H1 (cell line): ENCODE results near the gene ACKR1. TPM values are rescaled to one million over a fixed set of nuclear protein-coding genes. Genes with fewer than 3 reads are reported as not detected.
A peak's percentile ranks its signal among the peaks of the same experiment; 100 is the strongest.

Experiments used
- CTCF ChIA-PET: fragments of 300-600 bp; sonication (Branson Sonifier 250); formaldehyde crosslinking; loops from one replicate; lab custom pipeline; 2021; ENCODE audit not compliant: partially characterized antibody; lab: Charles Lee
- POLR2A ChIA-PET: fragments of 300-600 bp; sonication (Branson Sonifier 250); formaldehyde crosslinking; loops from one replicate; lab custom pipeline; 2021; ENCODE audit warnings: inconsistent platforms; ENCODE audit not compliant: partially characterized antibody; lab: Charles Lee
- DNase-seq, 2 experiments: peaks; one replicate each; pipeline versions ENCODE4 v3.0.0 to v3.0.0-alpha.2; 2010 to 2022; ENCODE audit warnings: low spot score in 2 of 2, low read depth in 1 of 2, mixed read lengths in 1 of 2
- FAIRE-seq: peaks from 2 replicates; lab custom pipeline; 2011; peaks lifted over from hg19 to GRCh38; lab: Jason Lieb, UNC
- H2AFZ ChIP-seq: 2 replicates; pipeline ENCODE4 v1.8.1; 2012; ENCODE audit warnings: low read length, inconsistent platforms
- H2AK5ac ChIP-seq: 2 replicates; pipeline ENCODE4 v1.6.1; 2013; ENCODE audit warnings: low read depth, low read length
- H2BK120ac ChIP-seq: replicated peaks from 2 replicates; pipeline ENCODE3; 2013; ENCODE audit warnings: low read depth, low read length, inconsistent platforms
- H2BK12ac ChIP-seq: 2 replicates; pipeline ENCODE4 v1.6.1; 2013; ENCODE audit warnings: low read depth, low read length
- H2BK15ac ChIP-seq: 2 replicates; pipeline ENCODE4 v1.6.1; 2013; ENCODE audit warnings: low read length
- H2BK20ac ChIP-seq: 2 replicates; pipeline ENCODE4 v1.6.1; 2013; ENCODE audit warnings: low read length
- H2BK5ac ChIP-seq: 2 replicates; pipeline ENCODE4 v1.6.1; 2013; ENCODE audit warnings: low read depth, low read length
- H3K14ac ChIP-seq: 2 replicates; pipeline ENCODE4 v1.6.1; 2013; ENCODE audit warnings: inconsistent platforms; ENCODE audit not compliant: insufficient read length
- H3K18ac ChIP-seq: 2 replicates; pipeline ENCODE4 v1.6.1; 2013; ENCODE audit warnings: low read length; ENCODE audit errors: extremely low read depth
- H3K23ac ChIP-seq: 2 replicates; pipeline ENCODE4 v1.6.1; 2013; ENCODE audit warnings: inconsistent platforms; ENCODE audit not compliant: insufficient read length
- H3K23me2 ChIP-seq: 2 replicates; pipeline ENCODE4 v1.6.1; 2013; ENCODE audit warnings: low read depth, low read length
- H3K27ac ChIP-seq: 2 replicates; pipeline ENCODE4 v1.6.1; 2011; ENCODE audit warnings: low read depth, low read length, inconsistent platforms
- H3K27me3 ChIP-seq, 4 experiments: replicated peaks in 1 of 4; 1 replicate in 1 of 4; 2 replicates in 3 of 4; pipeline versions ENCODE4 v1.6.1 to v1.8.1; 2011 to 2013; ENCODE audit warnings: low read length in 3 of 4, mild to moderate bottlenecking in 3 of 4, inconsistent platforms in 2 of 4, mixed read lengths in 2 of 4, moderate library complexity in 1 of 4; ENCODE audit not compliant: control insufficient read depth in 3 of 4, insufficient read depth in 3 of 4; ENCODE audit errors: extremely low read depth in 1 of 4
- H3K36me3 ChIP-seq, 4 experiments: 2 replicates each; pipeline versions ENCODE4 v1.6.1 to v1.8.1; 2011 to 2013; ENCODE audit warnings: mild to moderate bottlenecking in 4 of 4, low read length in 3 of 4, moderate library complexity in 2 of 4, control low read depth in 1 of 4, inconsistent platforms in 1 of 4; ENCODE audit not compliant: insufficient read depth in 4 of 4, control insufficient read depth in 2 of 4
- H3K4ac ChIP-seq: replicated peaks from 2 replicates; pipeline ENCODE3; 2013; ENCODE audit warnings: low read length, low read depth, mixed read lengths, inconsistent platforms; ENCODE audit not compliant: insufficient read length
- H3K4me1 ChIP-seq, 4 experiments: replicated peaks in 1 of 4; 1 replicate in 1 of 4; 2 replicates in 3 of 4; pipeline versions ENCODE4 v1.6.1 to v1.8.1; 2011 to 2013; ENCODE audit warnings: low read length in 3 of 4, inconsistent platforms in 2 of 4, mixed read lengths in 1 of 4; ENCODE audit not compliant: insufficient read depth in 4 of 4, control insufficient read depth in 3 of 4
- H3K4me2 ChIP-seq, 2 experiments: 2 replicates each; pipeline versions ENCODE4 v1.6.1 to v1.8.1; 2011 to 2013; ENCODE audit warnings: low read depth in 2 of 2, low read length in 2 of 2, control low read depth in 1 of 2, inconsistent platforms in 1 of 2, mild to moderate bottlenecking in 1 of 2; ENCODE audit not compliant: insufficient read depth in 1 of 2
- H3K4me3 ChIP-seq, 4 experiments: fragments of 200-600, 300-600 bp in 1 of 4; sonication (generic), shearing (Covaris generic), sonication (Bioruptor Twin) in 1 of 4; 2 replicates each; pipeline versions ENCODE4 v1.5.1 to v1.8.1; 2011 to 2016; ENCODE audit warnings: low read length in 4 of 4, low read depth in 3 of 4, control low read depth in 2 of 4, inconsistent platforms in 2 of 4, mild to moderate bottlenecking in 2 of 4, mixed read lengths in 1 of 4, moderate library complexity in 1 of 4; ENCODE audit not compliant: insufficient read depth in 2 of 4; ENCODE audit errors: extremely low read depth in 1 of 4
- H3K56ac ChIP-seq: replicated peaks from 2 replicates; pipeline ENCODE3; 2013; ENCODE audit warnings: low read depth, mild to moderate bottlenecking, mixed read lengths, low read length, inconsistent platforms; ENCODE audit not compliant: insufficient read length
- H3K79me1 ChIP-seq: 2 replicates; pipeline ENCODE4 v1.6.1; 2013; ENCODE audit warnings: low read depth, low read length, control low read depth
- H3K79me2 ChIP-seq, 2 experiments: 2 replicates each; pipeline versions ENCODE4 v1.6.1 to v1.8.1; 2012 to 2013; ENCODE audit warnings: low read length in 2 of 2, mild to moderate bottlenecking in 2 of 2, inconsistent platforms in 1 of 2; ENCODE audit not compliant: insufficient read depth in 2 of 2, control insufficient read depth in 1 of 2
- H3K9ac ChIP-seq, 4 experiments: replicated peaks in 1 of 4; 1 replicate in 1 of 4; 2 replicates in 3 of 4; pipeline versions ENCODE4 v1.6.1 to v1.8.1; 2011 to 2013; ENCODE audit warnings: low read depth in 3 of 4, low read length in 3 of 4, control low read depth in 2 of 4, mild to moderate bottlenecking in 2 of 4, moderate library complexity in 2 of 4, inconsistent platforms in 1 of 4; ENCODE audit errors: extremely low read depth in 1 of 4
- H3K9me3 ChIP-seq, 2 experiments: 2 replicates each; pipeline versions ENCODE4 v1.6.1 to v1.8.1; 2012 to 2013; ENCODE audit warnings: mild to moderate bottlenecking in 2 of 2, moderate library complexity in 2 of 2, control low read depth in 1 of 2, inconsistent platforms in 1 of 2, low read depth in 1 of 2, low read length in 1 of 2, mixed read lengths in 1 of 2; ENCODE audit not compliant: insufficient read depth in 2 of 2
- H4K20me1 ChIP-seq, 2 experiments: replicated peaks in 1 of 2; 2 replicates each; pipeline versions ENCODE3 to v1.8.1; 2011 to 2013; ENCODE audit warnings: inconsistent platforms in 2 of 2, low read length in 2 of 2, mild to moderate bottlenecking in 1 of 2; ENCODE audit not compliant: insufficient read depth in 2 of 2, control insufficient read depth in 1 of 2
- H4K5ac ChIP-seq: 2 replicates; pipeline ENCODE4 v1.6.1; 2013; ENCODE audit warnings: low read length, low read depth, mixed read lengths, inconsistent platforms; ENCODE audit not compliant: insufficient read length
- H4K8ac ChIP-seq: 2 replicates; pipeline ENCODE4 v1.8.0; 2013; ENCODE audit warnings: mild to moderate bottlenecking, moderate library complexity, low read length, inconsistent platforms; ENCODE audit not compliant: insufficient read depth; ENCODE audit errors: extremely low read depth
- H4K91ac ChIP-seq: replicated peaks from 2 replicates; pipeline ENCODE3; 2013; ENCODE audit warnings: low read length, mixed read lengths, inconsistent platforms; ENCODE audit not compliant: insufficient read length
- KDM4A ChIP-seq: IDR thresholded peaks from one replicate; pipeline ENCODE4 v1.7.1; 2012; ENCODE audit warnings: low read depth, mild to moderate bottlenecking, moderate library complexity, low read length, inconsistent platforms; ENCODE audit not compliant: severe bottlenecking
- WGBS, 2 experiments: shearing (Covaris generic) in 1 of 2; methylation state at CpG; one replicate each; pipeline versions ENCODE4 v1.1.6 to v1.1.7; 2013 to 2015; ENCODE audit warnings: low lambda C conversion rate in 2 of 2, mixed read lengths in 2 of 2, inconsistent platforms in 1 of 2, low coverage in 1 of 2, missing lambda C conversion rate in 1 of 2; ENCODE audit not compliant: insufficient replicate concordance in 2 of 2, insufficient coverage in 1 of 2, insufficient read length in 1 of 2; ENCODE audit errors: extremely low coverage in 1 of 2, missing lambda C conversion rate in 1 of 2; 5-methylcytosine and 5-hydroxymethylcytosine counted together
- polyA plus RNA-seq, 7 experiments: library from polyadenylated mRNA; depleted of rRNA in 3 of 7; stranded (reverse) in 5 of 7; unstranded in 2 of 7; fragments of >200 nt in 5 of 7; fragments of 200-250 nt in 2 of 7; gene quantifications; 1 replicate in 5 of 7; 2 replicates in 1 of 7; 4 replicates in 1 of 7; pipeline versions ENCODE4 v1.2.1 to v1.2.3, GENCODE V29; 2011 to 2013; ENCODE audit warnings: missing spikeins in 2 of 7, mixed read lengths in 2 of 7
- total RNA-seq: library from RNA; stranded (reverse); fragmentation: NEBNext Ultra II Directional; extraction: Animal tissue kit (Norgen Biotek cat#: 25700); gene quantifications from 2 replicates; pipeline ENCODE4 v1.2.1, GENCODE V29; 2021
- TF ChIP-seq, protein P1 (sequence below), 3 experiments: IDR thresholded peaks; 1 replicate in 2 of 3; 2 replicates in 1 of 3; pipeline versions ENCODE4 v1.5.1 to v1.6.1; 2011; ENCODE audit warnings: low read length in 3 of 3, mild to moderate bottlenecking in 3 of 3, inconsistent platforms in 2 of 3, low read depth in 1 of 3, moderate library complexity in 1 of 3; ENCODE audit not compliant: insufficient read depth in 1 of 3; ENCODE audit errors: control extremely low read depth in 1 of 3

ACKR1 gene
- total and polyA plus RNA-seq, 2 of the 8 experiments (the other 6 are each of a cell fraction or from before 2014, with no cell fraction given): 0.61 to 1.00 TPM

DNA sequence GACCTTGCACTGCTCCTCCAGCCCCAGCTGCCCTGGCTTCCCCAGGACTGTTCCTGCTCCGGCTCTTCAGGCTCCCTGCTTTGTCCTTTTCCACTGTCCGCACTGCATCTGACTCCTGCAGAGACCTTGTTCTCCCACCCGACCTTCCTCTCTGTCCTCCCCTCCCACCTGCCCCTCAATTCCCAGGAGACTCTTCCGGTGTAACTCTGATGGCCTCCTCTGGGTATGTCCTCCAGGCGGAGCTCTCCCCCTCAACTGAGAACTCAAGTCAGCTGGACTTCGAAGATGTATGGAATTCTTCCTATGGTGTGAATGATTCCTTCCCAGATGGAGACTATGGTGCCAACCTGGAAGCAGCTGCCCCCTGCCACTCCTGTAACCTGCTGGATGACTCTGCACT is 550 bp downstream of the ACKR1 start:
- no peak overlapping the region for H3K4ac ChIP-seq
- H3K18ac ChIP-seq: peak overlapping the region; percentile 52; the same call in 1 of the 2 replicates
- no peak overlapping the region for H2BK120ac ChIP-seq
- H3K27me3 ChIP-seq: no peaks in the 10 kb centered on the region; a peak in 1 of 7 replicates
- peaks cover 0 to 3% (median 1%) of the 10 kb centered on the region in 4 experiments; a peak in 3 of 7 replicates for H3K4me1 ChIP-seq
- H2BK12ac ChIP-seq: no peak overlapping the region
- no peak overlapping the region for H2AFZ ChIP-seq
- H2BK20ac ChIP-seq: no peak overlapping the region
- CTCF ChIA-PET: interaction anchor here (0.6 to 26.6 kb wide), 14 partner anchors 4 to 1057 kb away, joined by 3 to 660 read pairs (median 4); partner anchors contain the start of genes ACKR1 and CADM3
- no peak overlapping the region for H4K5ac ChIP-seq
- H3K4me3 ChIP-seq: no peak overlapping the region
- H4K8ac ChIP-seq: no peak overlapping the region
- no peak overlapping the region for H4K91ac ChIP-seq
- TF ChIP-seq, protein P1, sequence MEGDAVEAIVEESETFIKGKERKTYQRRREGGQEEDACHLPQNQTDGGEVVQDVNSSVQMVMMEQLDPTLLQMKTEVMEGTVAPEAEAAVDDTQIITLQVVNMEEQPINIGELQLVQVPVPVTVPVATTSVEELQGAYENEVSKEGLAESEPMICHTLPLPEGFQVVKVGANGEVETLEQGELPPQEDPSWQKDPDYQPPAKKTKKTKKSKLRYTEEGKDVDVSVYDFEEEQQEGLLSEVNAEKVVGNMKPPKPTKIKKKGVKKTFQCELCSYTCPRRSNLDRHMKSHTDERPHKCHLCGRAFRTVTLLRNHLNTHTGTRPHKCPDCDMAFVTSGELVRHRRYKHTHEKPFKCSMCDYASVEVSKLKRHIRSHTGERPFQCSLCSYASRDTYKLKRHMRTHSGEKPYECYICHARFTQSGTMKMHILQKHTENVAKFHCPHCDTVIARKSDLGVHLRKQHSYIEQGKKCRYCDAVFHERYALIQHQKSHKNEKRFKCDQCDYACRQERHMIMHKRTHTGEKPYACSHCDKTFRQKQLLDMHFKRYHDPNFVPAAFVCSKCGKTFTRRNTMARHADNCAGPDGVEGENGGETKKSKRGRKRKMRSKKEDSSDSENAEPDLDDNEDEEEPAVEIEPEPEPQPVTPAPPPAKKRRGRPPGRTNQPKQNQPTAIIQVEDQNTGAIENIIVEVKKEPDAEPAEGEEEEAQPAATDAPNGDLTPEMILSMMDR (IDR thresholded peaks at IDR 0.05; ENCODE audit: control extremely low read depth in 1 of 3, insufficient read depth in 1 of 3, low read depth in 1 of 3, low read length in 3 of 3): peak in 2 of 3 experiments; percentile 37 to 38; a peak in 3 of 4 replicates
- TF ChIP-seq KDM4A: no peak
- no peak overlapping the region for H3K27ac ChIP-seq
- POLR2A ChIA-PET: interaction anchor here (0.6 to 2.0 kb wide), 3 partner anchors 9 to 28 kb away, joined by 3 to 5 read pairs (median 4); no protein-coding TSS in a partner anchor
- H2BK15ac ChIP-seq: no peak overlapping the region
- H3K79me2 ChIP-seq: no peaks in the 10 kb centered on the region
- H3K36me3 ChIP-seq: no peaks in the 10 kb centered on the region; a peak in 1 of 8 replicates
- H3K79me1 ChIP-seq: no peaks in the 10 kb centered on the region
- no peak overlapping the region for H2BK5ac ChIP-seq
- H3K9me3 ChIP-seq: no peaks in the 10 kb centered on the region
- no peak overlapping the region; a peak in 1 of 4 replicates for H3K4me2 ChIP-seq
- no peak overlapping the region for H3K9ac ChIP-seq
- no peak overlapping the region for H3K23ac ChIP-seq
- no peak overlapping the region; the same call in 1 of the 2 replicates for H2AK5ac ChIP-seq
- whole genome bisulfite sequencing, 2 experiments: 70% methylated on average over 6 of the region's 6 CpGs; no CpG with 5 or more reads in 1 of the 2 experiments
- DNase-seq (no peak), FAIRE-seq (no peak)
- H3K23me2 ChIP-seq: no peaks in the 10 kb centered on the region; the same call in 1 of the 2 replicates
- no peaks in the 10 kb centered on the region for H4K20me1 ChIP-seq
- no peak overlapping the region for H3K56ac ChIP-seq
- H3K14ac ChIP-seq: no peak overlapping the region
